CD4-positive, alpha-beta T cell (primary cell): ENCODE data around the gene CFDP1. TPM values are rescaled to one million over a fixed set of nuclear protein-coding genes. Genes with fewer than 3 reads are reported as not detected.

Experiments
- ATAC-seq: fragments of 200-7000 bp; cut with Tn5 transposase; one replicate; pipeline ENCODE4 v1.10.0; 2022; ENCODE audit warnings: mild to moderate bottlenecking; ENCODE audit not compliant: poor library complexity
- CTCF ChIA-PET: fragments of 350-600 bp; sonication (Branson Sonifier 250); formaldehyde crosslinking; loops from one replicate; lab custom pipeline; 2021; ENCODE audit warnings: antibody characterized with exemption, inconsistent platforms; lab: Charles Lee
- POLR2A ChIA-PET: fragments of 350-600 bp; sonication (Branson Sonifier 250); formaldehyde crosslinking; loops from one replicate; lab custom pipeline; 2021; ENCODE audit warnings: antibody characterized with exemption, inconsistent platforms; lab: Charles Lee
- DNase-seq, 14 experiments: peaks; one replicate each; pipeline ENCODE4 v3.0.0-alpha.2; 2013 to 2020; ENCODE audit warnings: mixed read lengths in 2 of 14
- H3K27ac ChIP-seq, 2 donors: one replicate each; pipeline versions ENCODE4 v1.5.1 to v1.7.0; 2013; ENCODE audit warnings: low read length in 2 of 2, low read depth in 1 of 2, mild to moderate bottlenecking in 1 of 2
- H3K27me3 ChIP-seq, 2 experiments: 1 replicate in 1 of 2; 2 replicates in 1 of 2; pipeline versions ENCODE4 v1.6.1 to v1.7.0; 2013; ENCODE audit warnings: low read length in 2 of 2, control low read depth in 1 of 2, mild to moderate bottlenecking in 1 of 2, moderate library complexity in 1 of 2; ENCODE audit not compliant: insufficient read depth in 2 of 2, control insufficient read depth in 1 of 2
- H3K36me3 ChIP-seq: one replicate; pipeline ENCODE4 v1.6.1; 2013; ENCODE audit warnings: low read length, control low read depth; ENCODE audit not compliant: insufficient read depth
- H3K4me1 ChIP-seq: one replicate; pipeline ENCODE4 v1.6.1; 2013; ENCODE audit warnings: low read length, control low read depth; ENCODE audit not compliant: insufficient read depth
- H3K4me3 ChIP-seq: one replicate; pipeline ENCODE4 v1.5.1; 2013; ENCODE audit warnings: mild to moderate bottlenecking, low read length, moderate library complexity
- H3K9me3 ChIP-seq, 2 experiments: 1 replicate in 1 of 2; 2 replicates in 1 of 2; pipeline versions ENCODE4 v1.6.1 to v1.7.0; 2013; ENCODE audit warnings: low read length in 2 of 2, mild to moderate bottlenecking in 2 of 2, control low read depth in 1 of 2, moderate library complexity in 1 of 2; ENCODE audit not compliant: control insufficient read depth in 1 of 2, insufficient read depth in 1 of 2
- H3K27ac Mint-ChIP-seq: one replicate; pipeline ENCODE4 v1.8.0; 2020; ENCODE audit warnings: mixed read lengths
- H3K27me3 Mint-ChIP-seq: one replicate; pipeline ENCODE4 v1.8.0; 2021; ENCODE audit warnings: mixed read lengths
- H3K36me3 Mint-ChIP-seq: one replicate; pipeline ENCODE4 v1.8.0; 2021; ENCODE audit warnings: low read depth, mixed read lengths
- H3K4me1 Mint-ChIP-seq: one replicate; pipeline ENCODE4 v1.8.0; 2021; ENCODE audit warnings: low read depth, mixed read lengths
- H3K4me3 Mint-ChIP-seq: one replicate; pipeline ENCODE4 v1.8.0; 2020; ENCODE audit warnings: mild to moderate bottlenecking, mixed read lengths
- H3K9me3 Mint-ChIP-seq: one replicate; pipeline ENCODE4 v1.8.0; 2020; ENCODE audit warnings: mixed read lengths
- intact Hi-C, 2 experiments: fragments of 100-400 bp; cut with DNase I in 1 of 2; cut with micrococcal nuclease in 1 of 2; formaldehyde crosslinking; loops; one replicate each; pipeline versions ENCODE4 v1.15.1 to v1.9.0; 2023 to 2025; cut with DNase I, micrococcal nuclease
- total RNA-seq, 174 experiments: library from RNA in 2 of 174; stranded (reverse) in 2 of 174; gene quantifications; one replicate each; pipeline ENCODE4 v1.2.3 and lab custom pipeline; 2021 to 2026
- TF ChIP-seq, protein P1 (sequence below): fragments of 200-600 bp; IDR thresholded peaks from one replicate; pipeline ENCODE4 v1.8.0; 2022; ENCODE audit warnings: antibody characterized with exemption, mild to moderate bottlenecking

The CFDP1 gene
- total RNA-seq, 2 experiments from 2014 or later = 23.0 to 25.5 TPM

DNA sequence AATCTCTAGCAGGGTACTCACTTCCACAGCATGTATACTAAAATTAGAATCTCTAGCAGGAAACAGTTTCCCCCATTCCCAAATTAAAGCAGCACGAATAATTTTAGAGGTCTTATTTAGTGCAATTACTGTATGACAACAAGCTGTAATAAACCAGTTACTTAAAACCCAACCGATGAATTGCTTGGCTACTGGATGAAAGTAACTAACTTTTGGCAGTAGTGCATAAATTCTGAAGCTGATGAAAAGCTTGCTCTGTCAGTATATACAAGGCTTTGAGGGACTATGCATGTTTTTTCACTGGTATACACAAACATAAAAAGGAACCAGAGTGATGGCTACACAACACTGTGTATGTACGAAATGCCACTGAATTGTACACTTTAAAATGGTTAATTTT, 89.4 kb downstream of the CFDP1 start:
- CTCF ChIA-PET = interaction anchor here (1.2 kb wide), 1 partner anchor 37 kb away, joined by 3 read pairs; no protein-coding TSS in a partner anchor
- TF ChIP-seq, protein P1, sequence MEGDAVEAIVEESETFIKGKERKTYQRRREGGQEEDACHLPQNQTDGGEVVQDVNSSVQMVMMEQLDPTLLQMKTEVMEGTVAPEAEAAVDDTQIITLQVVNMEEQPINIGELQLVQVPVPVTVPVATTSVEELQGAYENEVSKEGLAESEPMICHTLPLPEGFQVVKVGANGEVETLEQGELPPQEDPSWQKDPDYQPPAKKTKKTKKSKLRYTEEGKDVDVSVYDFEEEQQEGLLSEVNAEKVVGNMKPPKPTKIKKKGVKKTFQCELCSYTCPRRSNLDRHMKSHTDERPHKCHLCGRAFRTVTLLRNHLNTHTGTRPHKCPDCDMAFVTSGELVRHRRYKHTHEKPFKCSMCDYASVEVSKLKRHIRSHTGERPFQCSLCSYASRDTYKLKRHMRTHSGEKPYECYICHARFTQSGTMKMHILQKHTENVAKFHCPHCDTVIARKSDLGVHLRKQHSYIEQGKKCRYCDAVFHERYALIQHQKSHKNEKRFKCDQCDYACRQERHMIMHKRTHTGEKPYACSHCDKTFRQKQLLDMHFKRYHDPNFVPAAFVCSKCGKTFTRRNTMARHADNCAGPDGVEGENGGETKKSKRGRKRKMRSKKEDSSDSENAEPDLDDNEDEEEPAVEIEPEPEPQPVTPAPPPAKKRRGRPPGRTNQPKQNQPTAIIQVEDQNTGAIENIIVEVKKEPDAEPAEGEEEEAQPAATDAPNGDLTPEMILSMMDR = no peak
- peaks cover 54% of the 10 kb centered on the region for H3K36me3 Mint-ChIP-seq

DNA sequence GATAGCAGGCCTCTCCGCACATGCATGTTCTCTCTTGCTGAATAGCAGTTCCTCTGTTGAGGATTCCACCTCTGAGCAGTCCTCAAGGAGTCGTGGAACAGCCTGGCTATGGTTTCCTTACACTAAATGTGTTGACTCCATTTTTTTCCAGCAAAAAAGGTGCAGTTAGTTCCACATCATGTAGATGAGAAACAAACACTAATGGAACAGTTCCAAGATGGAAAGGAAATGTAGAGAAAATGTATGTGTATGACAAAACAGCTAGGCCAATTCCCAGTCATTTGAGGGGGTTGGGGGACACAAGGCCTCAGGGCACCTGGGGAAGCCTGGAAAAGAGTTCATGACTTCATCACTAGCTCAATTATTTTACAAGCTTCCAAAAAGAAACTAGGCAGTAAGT, 90.0 kb downstream of the CFDP1 start:
- POLR2A ChIA-PET = no interaction called here
- Mint-ChIP-seq H3K9me3 (no peaks in the 10 kb centered on the region), H3K36me3 (peaks cover 55% of the 10 kb centered on the region), H3K4me3 (no peak overlapping the region), H3K27ac (no peak overlapping the region), H3K27me3 (no peaks in the 10 kb centered on the region), H3K4me1 (no peaks in the 10 kb centered on the region)
- intact Hi-C loops = no loop called here
- DNase-seq (no peak), ATAC-seq (no peak)
- no peak overlapping the region for H3K27ac ChIP-seq
- H3K4me1 ChIP-seq = no peaks in the 10 kb centered on the region
- H3K36me3 ChIP-seq = peaks cover 8% of the 10 kb centered on the region
- no peak overlapping the region for H3K4me3 ChIP-seq
- H3K9me3 ChIP-seq = no peaks in the 10 kb centered on the region
- CTCF ChIA-PET = no interaction called here
- H3K27me3 ChIP-seq = no peaks in the 10 kb centered on the region
- TF ChIP-seq, protein P1 = no peak

More for the DNA sequence above, 89.4 kb downstream of the CFDP1 start:
- H3K4me3 Mint-ChIP-seq = no peak overlapping the region
- no peaks in the 10 kb centered on the region for H3K27me3 Mint-ChIP-seq
- no peaks in the 10 kb centered on the region for H3K27me3 ChIP-seq
- intact Hi-C loops = no loop called here
- H3K4me3 ChIP-seq = no peak overlapping the region
- H3K9me3 ChIP-seq = no peaks in the 10 kb centered on the region
- H3K9me3 Mint-ChIP-seq = no peaks in the 10 kb centered on the region
- peaks cover 8% of the 10 kb centered on the region for H3K36me3 ChIP-seq
- no peak overlapping the region for H3K27ac ChIP-seq
- no peak overlapping the region for H3K27ac Mint-ChIP-seq
- DNase-seq (no peak), ATAC-seq (no peak)
- no peaks in the 10 kb centered on the region for H3K4me1 ChIP-seq
- POLR2A ChIA-PET = no interaction called here
- H3K4me1 Mint-ChIP-seq = no peaks in the 10 kb centered on the region

DNA sequence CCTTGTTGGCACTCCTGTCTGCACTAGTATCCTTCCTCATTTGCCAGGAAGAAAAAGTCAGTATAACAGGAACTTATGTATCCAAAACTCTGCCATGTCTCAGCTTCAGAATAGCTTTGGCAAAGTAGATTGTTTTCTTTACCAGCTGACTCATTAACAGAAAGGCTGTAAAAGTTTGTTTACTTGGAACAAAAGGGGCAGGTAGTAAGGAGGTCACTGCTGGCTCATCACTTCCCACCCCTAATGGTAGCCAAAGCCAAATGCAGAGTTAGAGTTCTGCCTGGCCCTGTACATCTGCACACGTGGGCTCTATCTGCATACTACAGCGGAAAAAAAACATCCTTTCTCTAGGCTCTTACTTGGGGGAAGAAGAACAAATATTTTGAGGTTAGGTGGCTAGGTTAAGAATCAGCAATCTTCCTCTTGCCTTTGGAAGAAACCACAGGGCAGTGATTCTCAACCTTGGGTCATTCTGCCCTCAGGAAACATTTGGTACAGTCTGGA, 90.9 kb downstream of the CFDP1 start:
- no peak for DNase-seq
- peaks cover 49% of the 10 kb centered on the region for H3K36me3 Mint-ChIP-seq
- no peaks in the 10 kb centered on the region for H3K4me1 Mint-ChIP-seq
- no peaks in the 10 kb centered on the region for H3K9me3 Mint-ChIP-seq
- ATAC-seq = no peak
- H3K27me3 Mint-ChIP-seq = no peaks in the 10 kb centered on the region
- CTCF ChIA-PET = no interaction called here
- H3K27ac Mint-ChIP-seq = no peak overlapping the region
- H3K4me3 ChIP-seq = no peak overlapping the region
- TF ChIP-seq, protein P1 = no peak
- H3K4me3 Mint-ChIP-seq = no peak overlapping the region
- H3K27ac ChIP-seq = no peak overlapping the region
- intact Hi-C loops = no loop called here
- POLR2A ChIA-PET = no interaction called here
- peaks cover 8% of the 10 kb centered on the region for H3K36me3 ChIP-seq
- H3K9me3 ChIP-seq = no peaks in the 10 kb centered on the region
- no peaks in the 10 kb centered on the region for H3K4me1 ChIP-seq
- H3K27me3 ChIP-seq = no peaks in the 10 kb centered on the region
